Measurements from ENCODE around the gene ESYT3.

ESYT3 gene

GRCh38 chr3:138476526-138476925 lies 42.1 kb downstream of the ESYT3 start:
- H3K27me3 ChIP-seq (ENCODE audit: insufficient read depth, poor library complexity, severe bottlenecking): peaks cover 5% of the 10 kb centered on the region
- H3K4me3 ChIP-seq (replicated peaks; ENCODE audit: insufficient read depth, low read length): no peak overlapping the region
- H3K27ac ChIP-seq (replicated peaks): no peak overlapping the region
- TF ChIP-seq CTCF (IDR thresholded peaks at IDR 0.05; ENCODE audit: insufficient read depth, low read length) (no peak), REST (IDR thresholded peaks at IDR 0.05; ENCODE audit: insufficient replicate concordance, low read depth) (no peak)
- DNase-seq (ENCODE audit: low read depth in 1 of 2, low spot score in 1 of 2): no peak

GRCh38 chr3:138477120-138477519 lies 42.7 kb downstream of the ESYT3 start:
- Histone ChIP-seq H3K27me3 (ENCODE audit: insufficient read depth, poor library complexity, severe bottlenecking) (peaks cover 5% of the 10 kb centered on the region), H3K27ac (replicated peaks) (no peak overlapping the region), H3K4me3 (replicated peaks; ENCODE audit: insufficient read depth, low read length) (no peak overlapping the region)
- TF ChIP-seq SPI1 (IDR thresholded peaks at IDR 0.05; ENCODE audit: borderline replicate concordance, low read depth): no peak
- TF ChIP-seq POLR2AphosphoS5 (IDR thresholded peaks at IDR 0.05; ENCODE audit: low read depth): no peak
- no peak for TF ChIP-seq CTCF (IDR thresholded peaks at IDR 0.05; ENCODE audit: insufficient read depth, low read length)
- TF ChIP-seq GABPA (IDR thresholded peaks at IDR 0.05; ENCODE audit: low read depth): no peak
- TF ChIP-seq REST (IDR thresholded peaks at IDR 0.05; ENCODE audit: insufficient replicate concordance, low read depth): no peak
- DNase-seq (ENCODE audit: low read depth in 1 of 2, low spot score in 1 of 2): no peak

- TF ChIP-seq GABPA (IDR thresholded peaks at IDR 0.05; ENCODE audit: low read depth) (no peak), POLR2AphosphoS5 (IDR thresholded peaks at IDR 0.05; ENCODE audit: low read depth) (no peak), SPI1 (IDR thresholded peaks at IDR 0.05; ENCODE audit: borderline replicate concordance, low read depth) (no peak), REST (IDR thresholded peaks at IDR 0.05; ENCODE audit: insufficient replicate concordance, low read depth) (no peak), CTCF (IDR thresholded peaks at IDR 0.05; ENCODE audit: insufficient read depth, low read length) (no peak)
- Histone ChIP-seq H3K4me3 (replicated peaks; ENCODE audit: insufficient read depth, low read length) (no peak overlapping the region), H3K27ac (replicated peaks) (no peak overlapping the region), H3K27me3 (ENCODE audit: insufficient read depth, poor library complexity, severe bottlenecking) (peaks cover 5% of the 10 kb centered on the region)
- no peak for DNase-seq (ENCODE audit: low read depth in 1 of 2, low spot score in 1 of 2)
Observed at GRCh38 chr3:138477801-138478200, 43.4 kb downstream of the ESYT3 start.

Measured in HL-60 (cell line).